ENCODE results near the gene SPATA17. TPM values are rescaled to one million over a fixed set of nuclear protein-coding genes. Genes with fewer than 3 reads are reported as not detected.
A peak's percentile ranks its signal among the peaks of the same experiment; 100 is the strongest.

The SPATA17 gene
- total and polyA plus RNA-seq, 9 donors, result 0.16 to 8.5 (median 0.75) TPM

GRCh38 chr1:217721692-217722091 is 90.5 kb downstream of the SPATA17 start:
- intact Hi-C loops (cut with DNase I), result no loop called here
- no peaks in the 10 kb centered on the region for H3K27me3 ChIP-seq
- no peaks in the 10 kb centered on the region for H3K9me3 ChIP-seq
- H3K4me3 ChIP-seq, result no peak overlapping the region
- H3K4me1 ChIP-seq (ENCODE audit: insufficient read depth), result no peaks in the 10 kb centered on the region
- no peak for DNase-seq
- TF ChIP-seq EP300 (IDR thresholded peaks at IDR 0.05), result no peak
- no peak for TF ChIP-seq CTCF (IDR thresholded peaks at IDR 0.05)
- TF ChIP-seq POLR2A (IDR thresholded peaks at IDR 0.05), result no peak
- WGBS, 3 donors, result 15 to 39% (median 31%) methylated on average over 1 of the region's 1 CpG
- no peaks in the 10 kb centered on the region for H3K36me3 ChIP-seq
- H3K27ac ChIP-seq, result no peak overlapping the region

GRCh38 chr1:217734973-217735372 is 103.8 kb downstream of the SPATA17 start:
- TF ChIP-seq CTCF (IDR thresholded peaks at IDR 0.05), result no peak
- no peak for TF ChIP-seq POLR2A (IDR thresholded peaks at IDR 0.05)
- TF ChIP-seq EP300 (IDR thresholded peaks at IDR 0.05), result no peak
- intact Hi-C loops (cut with DNase I), result no loop called here
- Histone ChIP-seq H3K36me3 (no peaks in the 10 kb centered on the region), H3K4me3 (no peak overlapping the region), H3K4me1 (ENCODE audit: insufficient read depth) (no peaks in the 10 kb centered on the region), H3K9me3 (no peaks in the 10 kb centered on the region), H3K27ac (no peak overlapping the region), H3K27me3 (no peaks in the 10 kb centered on the region)
- WGBS, 3 donors, result 60 to 71% (median 63%) methylated on average over 3 of the region's 3 CpGs
- DNase-seq, result no peak

- intact Hi-C loops (cut with DNase I), result no loop called here
- no peak for DNase-seq
- TF ChIP-seq POLR2A (IDR thresholded peaks at IDR 0.05) (no peak), CTCF (IDR thresholded peaks at IDR 0.05) (peak in 1 of 3 donors; percentile 8)
- Histone ChIP-seq H3K4me3 (no peak overlapping the region), H3K9me3 (no peaks in the 10 kb centered on the region), H3K27me3 (no peaks in the 10 kb centered on the region), H3K4me1 (ENCODE audit: insufficient read depth) (no peaks in the 10 kb centered on the region), H3K27ac (no peak overlapping the region), H3K36me3 (no peaks in the 10 kb centered on the region)
- 62 to 82% (median 68%) methylated on average over 2 of the region's 2 CpGs for WGBS, 3 donors
Measured at GRCh38 chr1:217747156-217747769, 116.1 kb downstream of the SPATA17 start.

GRCh38 chr1:217769768-217770167 is 138.6 kb downstream of the SPATA17 start:
- no peak for DNase-seq
- intact Hi-C loops (cut with DNase I), result no loop called here
- Histone ChIP-seq H3K27ac (no peak overlapping the region), H3K4me1 (ENCODE audit: insufficient read depth) (no peaks in the 10 kb centered on the region), H3K27me3 (peaks cover 2% of the 10 kb centered on the region), H3K9me3 (no peaks in the 10 kb centered on the region), H3K4me3 (no peak overlapping the region), H3K36me3 (no peaks in the 10 kb centered on the region)
- TF ChIP-seq EP300 (IDR thresholded peaks at IDR 0.05), result no peak

- Histone ChIP-seq H3K4me3 (no peak overlapping the region), H3K9me3 (no peaks in the 10 kb centered on the region), H3K36me3 (no peaks in the 10 kb centered on the region), H3K4me1 (ENCODE audit: insufficient read depth) (no peaks in the 10 kb centered on the region), H3K27me3 (peaks cover 2% of the 10 kb centered on the region), H3K27ac (no peak overlapping the region)
- no peak for DNase-seq
- WGBS, 3 donors, result 61 to 79% (median 78%) methylated on average over 3 of the region's 3 CpGs
- TF ChIP-seq POLR2A (IDR thresholded peaks at IDR 0.05), result no peak
- no peak for TF ChIP-seq EP300 (IDR thresholded peaks at IDR 0.05)
- no peak for TF ChIP-seq CTCF (IDR thresholded peaks at IDR 0.05)
- intact Hi-C loops (cut with DNase I), result no loop called here
Measured at GRCh38 chr1:217770918-217771317, 139.8 kb downstream of the SPATA17 start.
